ACHN (cell line): ENCODE measurements around the gene TARS1.
"Not testable (repeated sequence)": the region's sequence is repeated elsewhere in the genome, so short reads cannot be mapped to it uniquely, and the experiment has no call there.

ENCODE experiments used
- DNase-seq: peaks from one replicate; pipeline ENCODE4 v3.0.0-alpha.2; 2015
- in situ Hi-C: cut with HindIII; loops from 2 replicates; pipeline ENCODE4 v1.10.0; 2017; ENCODE audit warnings: low sequenced_read_pairs, low pct_ligation_motif_present, low pct_unique_long_range_greater_than_20kb

Gene TARS1

GRCh38 chr5:33515366-33515765, 74.6 kb downstream of the TARS1 start:
- in situ Hi-C loops = not testable (repeated sequence)

GRCh38 chr5:33516421-33516820, 75.7 kb downstream of the TARS1 start:
- in situ Hi-C loops = no loop called here
- DNase-seq = no peak

More at GRCh38 chr5:33515366-33515765, 74.6 kb downstream of the TARS1 start:
- not testable (repeated sequence) for DNase-seq
